IPS DF 6.9 (cell line): ENCODE results near the gene GMEB2.

Source experiments
- DNase-seq: peaks from one replicate; pipeline ENCODE4 v3.0.0-alpha.2; 2013; ENCODE audit warnings: low read depth, low spot score
- H3K27ac ChIP-seq: one replicate; pipeline ENCODE4 v1.5.1; 2013; ENCODE audit warnings: low read length, control low read depth
- H3K27me3 ChIP-seq: 2 replicates; pipeline ENCODE4 v1.6.1; 2013; ENCODE audit warnings: mild to moderate bottlenecking, low read length; ENCODE audit not compliant: control insufficient read depth, insufficient read depth
- H3K36me3 ChIP-seq: 2 replicates; pipeline ENCODE4 v1.6.1; 2013; ENCODE audit warnings: low read length; ENCODE audit not compliant: control insufficient read depth, insufficient read depth
- H3K4me1 ChIP-seq: 2 replicates; pipeline ENCODE4 v1.6.1; 2013; ENCODE audit warnings: low read length; ENCODE audit not compliant: control insufficient read depth, insufficient read depth
- H3K4me3 ChIP-seq: 2 replicates; pipeline ENCODE4 v1.5.1; 2013; ENCODE audit warnings: mild to moderate bottlenecking, low read length
- H3K9me3 ChIP-seq: 2 replicates; pipeline ENCODE4 v1.6.1; 2013; ENCODE audit warnings: low read length, inconsistent platforms; ENCODE audit not compliant: control insufficient read depth, insufficient read depth
- WGBS: extraction: QIAGEN DNeasy Blood & Tissue Kit; methylation state at CpG from one replicate; pipeline ENCODE4 v1.1.7; 2013; ENCODE audit warnings: mixed read lengths, missing lambda C conversion rate; ENCODE audit not compliant: insufficient read length, insufficient coverage; 5-methylcytosine and 5-hydroxymethylcytosine counted together

Gene GMEB2

GRCh38 chr20:63588641-63589041 is 38.3 kb downstream of the GMEB2 start:
- Histone ChIP-seq H3K4me3 (no peak overlapping the region), H3K9me3 (no peaks in the 10 kb centered on the region), H3K27me3 (no peaks in the 10 kb centered on the region), H3K36me3 (peaks cover 18% of the 10 kb centered on the region), H3K27ac (no peak overlapping the region), H3K4me1 (no peaks in the 10 kb centered on the region)
- DNase-seq = no peak
- no CpG with 5 or more reads among the region's 11 CpGs for WGBS

DNA sequence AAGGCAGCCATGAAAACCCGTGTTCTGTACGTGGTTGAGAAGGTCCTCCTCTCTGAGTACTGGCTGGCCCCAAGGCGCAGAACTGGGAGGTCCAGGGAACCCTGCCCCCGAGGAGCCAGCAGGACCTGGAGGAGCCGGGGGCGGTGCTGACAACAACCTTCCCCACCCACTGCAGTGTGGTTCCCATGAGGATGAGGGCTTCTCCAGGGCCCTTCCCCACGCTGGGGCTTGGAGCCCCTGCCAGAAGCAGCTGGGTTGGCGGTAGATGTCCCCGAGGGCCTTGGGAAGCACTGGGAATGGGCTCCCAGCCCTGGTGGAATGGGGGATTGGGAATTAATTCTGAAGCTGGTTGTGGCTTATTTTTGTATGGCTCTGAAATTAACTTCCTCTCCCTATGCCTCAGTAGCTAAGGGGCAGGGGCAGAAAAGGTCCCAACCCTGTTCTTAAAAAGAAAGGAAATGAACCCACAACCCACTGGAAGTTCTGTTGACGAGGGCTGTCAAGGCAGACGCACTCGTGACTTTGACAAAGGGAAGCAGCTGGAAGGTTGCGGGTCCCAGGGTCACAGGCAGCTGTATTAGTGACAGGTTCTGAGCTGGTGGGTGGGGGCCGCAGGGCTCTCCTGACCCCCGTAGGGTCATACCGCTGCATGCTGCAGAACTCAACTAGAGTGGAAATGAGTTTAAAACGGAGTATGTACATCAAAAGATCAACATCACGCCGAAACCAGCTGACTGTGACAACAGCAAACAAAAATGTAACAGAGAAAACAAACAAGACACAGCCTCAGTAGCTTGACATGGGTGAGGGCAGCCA is 38.9 kb downstream of the GMEB2 start:
- no peak overlapping the region for H3K27ac ChIP-seq
- H3K4me1 ChIP-seq = no peaks in the 10 kb centered on the region
- H3K36me3 ChIP-seq = peaks cover 18% of the 10 kb centered on the region
- DNase-seq = no peak
- H3K4me3 ChIP-seq = no peak overlapping the region
- no CpG with 5 or more reads among the region's 19 CpGs for WGBS
- H3K27me3 ChIP-seq = no peaks in the 10 kb centered on the region
- H3K9me3 ChIP-seq = no peaks in the 10 kb centered on the region

DNA sequence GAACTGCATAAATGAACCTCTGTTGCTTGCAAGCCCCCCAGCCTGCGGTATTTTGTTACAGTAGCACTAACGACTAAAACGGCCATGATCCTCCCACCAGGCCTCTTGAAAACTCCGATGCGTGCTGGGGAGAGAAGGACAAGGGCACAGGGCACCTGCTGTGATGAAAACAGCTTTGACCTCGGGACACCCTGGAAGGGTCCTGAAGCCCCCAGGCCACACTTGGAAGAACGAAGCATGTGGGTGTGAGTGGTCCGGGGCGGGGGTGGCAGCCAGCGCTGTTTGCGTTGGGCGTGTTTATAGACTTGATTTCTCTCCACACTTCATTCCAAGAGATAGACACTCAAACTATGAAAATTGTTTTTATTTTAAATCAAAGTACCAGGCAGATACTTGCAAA is 39.6 kb downstream of the GMEB2 start:
- H3K4me3 ChIP-seq = no peak overlapping the region
- WGBS = no CpG with 5 or more reads among the region's 12 CpGs
- H3K27ac ChIP-seq = no peak overlapping the region
- no peaks in the 10 kb centered on the region for H3K27me3 ChIP-seq
- no peak for DNase-seq
- H3K36me3 ChIP-seq = peaks cover 16% of the 10 kb centered on the region
- no peaks in the 10 kb centered on the region for H3K9me3 ChIP-seq
- H3K4me1 ChIP-seq = no peaks in the 10 kb centered on the region

GRCh38 chr20:63586797-63587196 is 40.1 kb downstream of the GMEB2 start:
- H3K27me3 ChIP-seq = no peaks in the 10 kb centered on the region
- DNase-seq = no peak
- H3K4me3 ChIP-seq = no peak overlapping the region
- H3K9me3 ChIP-seq = no peaks in the 10 kb centered on the region
- no peak overlapping the region for H3K27ac ChIP-seq
- no peaks in the 10 kb centered on the region for H3K4me1 ChIP-seq
- H3K36me3 ChIP-seq = peaks cover 14% of the 10 kb centered on the region
- WGBS = no CpG with 5 or more reads among the region's 17 CpGs

GRCh38 chr20:63585616-63586565 is 41.0 kb downstream of the GMEB2 start:
- H3K36me3 ChIP-seq = peaks cover 11% of the 10 kb centered on the region
- WGBS = no CpG with 5 or more reads among the region's 22 CpGs
- no peaks in the 10 kb centered on the region for H3K27me3 ChIP-seq
- no peak overlapping the region for H3K27ac ChIP-seq
- H3K9me3 ChIP-seq = no peaks in the 10 kb centered on the region
- no peak overlapping the region for H3K4me3 ChIP-seq
- DNase-seq = no peak
- H3K4me1 ChIP-seq = no peaks in the 10 kb centered on the region

- no peak for DNase-seq
- Histone ChIP-seq H3K4me3 (no peak overlapping the region), H3K27ac (no peak overlapping the region), H3K4me1 (no peaks in the 10 kb centered on the region), H3K36me3 (no peaks in the 10 kb centered on the region), H3K9me3 (no peaks in the 10 kb centered on the region), H3K27me3 (no peaks in the 10 kb centered on the region)
- whole genome bisulfite sequencing = no CpG with 5 or more reads among the region's 23 CpGs
Observed at GRCh38 chr20:63582382-63583063, 44.4 kb downstream of the GMEB2 start.

GRCh38 chr20:63580796-63581461 is 46.0 kb downstream of the GMEB2 start:
- WGBS = no CpG with 5 or more reads among the region's 12 CpGs
- Histone ChIP-seq H3K27me3 (no peaks in the 10 kb centered on the region), H3K36me3 (no peaks in the 10 kb centered on the region), H3K9me3 (no peaks in the 10 kb centered on the region), H3K4me1 (no peaks in the 10 kb centered on the region), H3K27ac (no peak overlapping the region), H3K4me3 (no peak overlapping the region)
- no peak for DNase-seq

DNA sequence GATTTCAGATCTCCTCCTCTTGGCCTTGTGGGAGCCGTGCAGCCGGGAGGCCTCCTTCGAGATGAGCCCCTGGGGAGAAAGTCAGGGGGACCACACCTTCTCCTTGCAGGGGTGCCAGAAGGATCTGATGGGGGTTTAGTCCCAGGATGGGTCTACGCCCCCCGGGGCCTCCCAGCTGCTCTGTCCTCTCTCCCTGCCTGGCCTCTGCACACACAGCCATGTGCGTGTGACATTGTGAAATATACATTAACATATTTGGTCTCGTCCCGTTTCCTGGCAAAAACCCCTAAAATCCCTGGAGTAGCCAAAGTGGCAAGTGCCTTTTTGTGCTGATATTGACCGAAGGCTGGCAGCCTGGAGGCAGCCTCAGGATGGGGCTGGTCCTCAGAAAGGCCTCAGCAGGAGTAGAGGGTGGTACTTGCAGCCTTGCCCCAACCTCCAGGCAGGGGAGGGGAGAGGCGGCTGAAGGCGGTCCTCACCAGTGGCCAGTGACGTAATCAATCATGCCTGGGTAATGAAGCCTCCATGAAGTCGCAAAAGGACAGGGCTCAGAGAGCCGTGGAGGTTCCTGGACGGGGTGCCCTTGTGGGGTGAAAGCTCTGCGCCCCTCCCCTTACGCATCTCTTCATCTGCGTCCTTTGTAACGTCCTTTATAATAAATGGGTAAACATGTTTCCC is 47.7 kb downstream of the GMEB2 start:
- Histone ChIP-seq H3K27ac (no peak overlapping the region), H3K9me3 (no peaks in the 10 kb centered on the region), H3K36me3 (no peaks in the 10 kb centered on the region), H3K27me3 (no peaks in the 10 kb centered on the region), H3K4me3 (no peak overlapping the region), H3K4me1 (peaks cover 2% of the 10 kb centered on the region; the same call in 1 of the 2 replicates)
- WGBS = no CpG with 5 or more reads among the region's 19 CpGs
- DNase-seq = no peak

DNA sequence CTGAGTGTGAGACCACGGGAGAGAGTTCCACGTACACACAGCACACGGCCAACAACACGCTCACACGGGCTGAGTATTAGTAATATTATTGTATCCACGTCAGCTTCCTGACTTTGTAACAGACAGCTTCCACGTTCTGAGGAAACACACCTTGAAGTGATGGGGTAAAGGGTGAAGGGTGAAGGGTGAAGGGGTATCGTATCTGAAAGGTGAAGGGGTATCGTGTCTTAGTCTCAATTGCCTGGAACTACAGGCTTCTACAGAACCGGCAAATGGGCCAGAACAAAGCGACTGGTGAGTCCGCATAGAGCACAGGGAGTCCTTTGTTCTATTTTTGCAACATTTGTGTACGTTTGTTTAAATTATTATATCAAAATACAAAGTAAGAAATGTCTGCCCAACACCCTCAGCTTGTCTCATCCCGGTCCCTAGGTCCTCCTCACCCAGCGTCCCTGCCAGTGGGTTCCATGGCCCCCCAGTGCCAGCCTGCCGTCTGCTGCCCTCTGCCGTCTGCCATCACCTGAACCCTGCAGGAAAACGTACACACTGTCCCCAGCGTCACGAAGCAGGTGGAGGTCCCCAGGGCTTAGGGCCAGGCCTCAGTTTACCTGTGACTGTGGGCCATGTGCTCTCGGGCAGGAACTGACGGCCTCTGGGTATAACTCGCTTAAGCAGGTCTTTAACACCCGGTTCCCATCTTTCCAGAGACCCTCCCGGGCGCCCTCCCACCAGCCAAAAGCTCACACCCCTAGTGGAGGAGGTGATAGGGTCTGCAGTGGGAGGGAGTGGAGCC is 48.5 kb downstream of the GMEB2 start:
- Histone ChIP-seq H3K9me3 (no peaks in the 10 kb centered on the region), H3K27me3 (no peaks in the 10 kb centered on the region), H3K27ac (no peak overlapping the region), H3K4me1 (peaks cover 2% of the 10 kb centered on the region; the same call in 1 of the 2 replicates), H3K4me3 (no peak overlapping the region), H3K36me3 (no peaks in the 10 kb centered on the region)
- DNase-seq = no peak
- WGBS = no CpG with 5 or more reads among the region's 26 CpGs
